ENCODE data around the gene CEMIP.

Gene CEMIP

GRCh38 chr15:80785335-80785734 is 6.2 kb downstream of the CEMIP start:
- no peak for DNase-seq (ENCODE audit: low read depth)

GRCh38 chr15:80785811-80786354 is 6.7 kb downstream of the CEMIP start:
- DNase-seq (ENCODE audit: low read depth): no peak

DNA sequence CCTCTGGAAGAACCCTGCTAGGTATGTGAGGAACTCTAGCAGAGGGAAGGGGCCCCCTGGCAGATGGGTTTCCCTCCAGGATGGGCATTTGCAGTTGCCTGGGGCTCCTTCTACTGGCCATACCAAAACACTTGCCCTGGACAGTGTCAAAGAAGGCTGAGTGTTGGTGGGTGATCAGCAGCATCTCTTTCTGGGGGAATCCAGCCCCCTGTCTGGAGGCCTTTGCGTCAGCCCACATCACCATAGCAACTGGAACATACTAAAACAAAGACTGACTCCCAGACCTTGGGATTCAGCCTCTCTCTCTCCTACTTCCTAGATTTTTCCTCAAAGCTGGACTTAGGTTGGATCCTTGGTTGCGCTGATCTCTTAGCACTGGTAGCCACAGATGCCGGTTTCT is 8.1 kb downstream of the CEMIP start:
- no peak for DNase-seq (ENCODE audit: low read depth)

GRCh38 chr15:80788536-80788935 is 9.4 kb downstream of the CEMIP start:
- DNase-seq (ENCODE audit: low read depth): no peak

DNA sequence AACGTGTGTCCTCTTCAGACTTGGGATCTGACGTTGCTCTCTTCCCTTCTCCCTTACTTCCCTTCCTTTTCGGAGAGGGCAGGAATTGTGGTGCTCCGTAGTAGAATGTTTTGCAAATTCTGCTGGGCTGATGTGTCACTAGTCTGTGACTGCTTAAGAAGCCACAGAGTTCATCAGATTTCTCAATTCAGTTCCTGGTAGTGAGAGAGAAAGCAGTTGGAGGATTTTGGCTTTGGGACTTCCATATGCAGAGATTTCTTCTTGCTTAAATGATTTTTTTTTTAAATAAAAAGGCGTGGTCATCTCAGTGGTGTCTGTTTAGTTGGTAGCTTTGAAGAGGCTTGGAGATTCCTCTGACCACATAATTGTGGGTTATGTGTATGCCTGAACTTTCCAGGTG is 10.1 kb downstream of the CEMIP start:
- no peak for DNase-seq (ENCODE audit: low read depth)

GRCh38 chr15:80789796-80790195 is 10.6 kb downstream of the CEMIP start:
- DNase-seq (ENCODE audit: low read depth): no peak

DNA sequence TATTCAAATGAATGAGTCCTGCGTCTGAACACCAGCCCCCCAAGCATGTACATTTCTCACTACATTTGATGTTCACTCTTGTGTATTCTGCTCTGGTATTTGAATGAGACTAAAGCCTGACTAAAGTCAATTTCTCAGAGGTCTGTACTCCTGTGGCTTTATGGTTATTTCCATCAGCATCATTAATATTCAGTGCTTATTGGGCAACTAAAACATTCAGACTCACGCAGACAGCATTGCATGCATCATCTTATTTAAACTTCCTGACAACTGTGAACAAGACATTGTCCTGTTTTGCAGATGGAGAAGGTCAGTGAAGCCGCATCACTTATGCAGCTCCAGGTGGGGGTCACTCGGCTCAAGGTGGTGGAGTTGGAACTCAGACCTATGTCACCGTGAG is 11.1 kb downstream of the CEMIP start:
- DNase-seq (ENCODE audit: low read depth): no peak

DNA sequence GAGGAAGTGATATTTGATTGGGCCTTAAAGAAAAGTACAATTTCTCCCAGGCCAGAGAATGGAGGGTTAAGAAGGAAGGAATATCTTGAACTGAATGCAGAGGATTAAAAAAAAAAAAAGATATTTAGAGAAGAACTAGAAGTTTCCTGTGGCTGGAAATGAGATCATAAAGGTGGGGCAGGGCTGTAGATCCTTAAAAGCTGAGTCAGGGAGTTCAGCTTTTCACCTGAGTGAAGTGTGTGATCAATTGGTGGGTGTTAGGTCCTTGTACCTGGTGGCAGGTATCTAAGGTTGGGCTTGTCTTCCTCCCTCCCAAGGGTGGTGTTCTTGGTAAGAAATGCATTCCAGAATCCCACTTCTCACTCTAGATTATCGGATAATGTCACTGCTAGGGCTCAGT is 11.8 kb downstream of the CEMIP start:
- no peak for DNase-seq (ENCODE audit: low read depth)

- DNase-seq (ENCODE audit: low read depth): no peak
These were observed 17.2 kb downstream of the CEMIP start for GRCh38 chr15:80796407-80796806.

GRCh38 chr15:80798911-80799310 is 19.7 kb downstream of the CEMIP start:
- DNase-seq (ENCODE audit: low read depth): no peak

- DNase-seq (ENCODE audit: low read depth): no peak
These were observed 20.9 kb downstream of the CEMIP start for GRCh38 chr15:80800067-80800466.

GRCh38 chr15:80801891-80802680 is 22.9 kb downstream of the CEMIP start:
- no peak for DNase-seq (ENCODE audit: low read depth)

GRCh38 chr15:80803580-80804525 is 24.7 kb downstream of the CEMIP start:
- no peak for DNase-seq (ENCODE audit: low read depth)

DNA sequence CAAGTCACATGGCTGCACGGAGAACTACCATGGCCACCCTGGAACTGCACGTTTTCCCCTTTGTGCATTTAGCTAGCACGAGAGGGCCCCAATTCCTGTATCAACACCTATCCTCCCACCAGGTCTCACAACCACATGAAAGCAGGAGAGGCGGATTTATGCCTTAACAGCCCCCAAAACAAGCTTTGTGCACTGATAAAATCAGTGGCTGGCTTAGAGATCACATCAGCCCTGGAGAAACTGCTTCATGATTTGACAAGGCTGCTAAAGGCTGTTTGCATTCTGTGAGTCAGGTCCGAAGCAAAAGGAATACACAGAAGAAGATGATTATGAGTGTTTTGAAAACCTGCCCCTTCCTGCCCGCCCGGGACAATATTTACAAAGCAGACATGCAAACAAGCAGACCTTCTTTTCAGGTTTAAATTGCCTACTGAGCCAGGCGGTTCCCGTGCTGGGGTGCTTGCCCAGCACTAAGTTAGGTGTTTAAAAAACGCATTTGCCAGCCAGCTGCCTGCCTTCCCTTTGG is 25.9 kb downstream of the CEMIP start:
- DNase-seq (ENCODE audit: low read depth): no peak

GRCh38 chr15:80811781-80812315 is 32.7 kb downstream of the CEMIP start:
- no peak for DNase-seq (ENCODE audit: low read depth)

- no peak for DNase-seq (ENCODE audit: low read depth)
These were observed 35.9 kb downstream of the CEMIP start for GRCh38 chr15:80815106-80815505.

GRCh38 chr15:80816049-80816653 is 37.0 kb downstream of the CEMIP start:
- no peak for DNase-seq (ENCODE audit: low read depth)

GRCh38 chr15:80816936-80817335 is 37.8 kb downstream of the CEMIP start:
- DNase-seq (ENCODE audit: low read depth): no peak

- DNase-seq (ENCODE audit: low read depth): no peak
These were observed 38.7 kb downstream of the CEMIP start for GRCh38 chr15:80817901-80818300.

GRCh38 chr15:80819001-80819400 is 39.8 kb downstream of the CEMIP start:
- no peak for DNase-seq (ENCODE audit: low read depth)

DNA sequence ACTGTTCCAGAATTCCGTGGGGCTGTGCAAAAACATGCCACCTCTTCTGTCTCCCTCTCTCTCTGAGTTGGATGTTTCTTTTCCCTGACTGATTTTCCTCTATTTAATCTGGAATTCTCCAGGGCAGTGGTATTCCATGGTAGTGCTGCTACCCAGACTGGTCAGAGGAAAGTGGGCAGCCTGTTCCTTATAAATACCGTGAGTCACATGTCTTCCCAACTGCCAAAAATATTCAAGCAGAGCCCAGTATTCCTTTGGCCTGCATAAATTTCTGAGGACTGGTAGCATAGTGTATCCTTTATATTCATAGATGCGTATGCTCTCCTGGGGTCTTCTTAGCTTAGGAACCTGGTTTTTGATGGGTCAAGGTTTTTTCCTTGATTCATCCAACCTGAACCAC is 40.9 kb downstream of the CEMIP start:
- no peak for DNase-seq (ENCODE audit: low read depth)

- no peak for DNase-seq (ENCODE audit: low read depth)
These were observed 43.1 kb downstream of the CEMIP start for GRCh38 chr15:80822256-80822655.
